IPS-18a (cell line): ENCODE results near the gene MAP1LC3B2.

ENCODE experiments used
- H3K27ac ChIP-seq: one replicate; pipeline ENCODE4 v1.5.1; 2013; ENCODE audit warnings: low read length
- H3K27me3 ChIP-seq: one replicate; pipeline ENCODE4 v1.6.1; 2013; ENCODE audit warnings: mild to moderate bottlenecking, low read length; ENCODE audit not compliant: control insufficient read depth, insufficient read depth
- H3K36me3 ChIP-seq: one replicate; pipeline ENCODE4 v1.6.1; 2013; ENCODE audit warnings: low read depth, low read length; ENCODE audit not compliant: control insufficient read depth
- H3K4me1 ChIP-seq: one replicate; pipeline ENCODE4 v1.6.1; 2013; ENCODE audit warnings: low read depth, low read length; ENCODE audit not compliant: control insufficient read depth
- H3K4me3 ChIP-seq: one replicate; pipeline ENCODE4 v1.5.1; 2013; ENCODE audit warnings: low read length
- H3K9ac ChIP-seq: one replicate; pipeline ENCODE4 v1.6.1; 2013; ENCODE audit warnings: mild to moderate bottlenecking, low read length, moderate library complexity
- H3K9me3 ChIP-seq: one replicate; pipeline ENCODE4 v1.6.1; 2013; ENCODE audit warnings: low read depth, low read length; ENCODE audit not compliant: control insufficient read depth

MAP1LC3B2 gene

GRCh38 chr12:116600959-116601918 lies 42.1 kb downstream of the MAP1LC3B2 start:
- Histone ChIP-seq H3K9me3 (no peaks in the 10 kb centered on the region), H3K27ac (no peak overlapping the region), H3K36me3 (no peaks in the 10 kb centered on the region), H3K27me3 (no peaks in the 10 kb centered on the region), H3K4me1 (peaks cover 7% of the 10 kb centered on the region), H3K4me3 (no peak overlapping the region), H3K9ac (no peak overlapping the region)

DNA sequence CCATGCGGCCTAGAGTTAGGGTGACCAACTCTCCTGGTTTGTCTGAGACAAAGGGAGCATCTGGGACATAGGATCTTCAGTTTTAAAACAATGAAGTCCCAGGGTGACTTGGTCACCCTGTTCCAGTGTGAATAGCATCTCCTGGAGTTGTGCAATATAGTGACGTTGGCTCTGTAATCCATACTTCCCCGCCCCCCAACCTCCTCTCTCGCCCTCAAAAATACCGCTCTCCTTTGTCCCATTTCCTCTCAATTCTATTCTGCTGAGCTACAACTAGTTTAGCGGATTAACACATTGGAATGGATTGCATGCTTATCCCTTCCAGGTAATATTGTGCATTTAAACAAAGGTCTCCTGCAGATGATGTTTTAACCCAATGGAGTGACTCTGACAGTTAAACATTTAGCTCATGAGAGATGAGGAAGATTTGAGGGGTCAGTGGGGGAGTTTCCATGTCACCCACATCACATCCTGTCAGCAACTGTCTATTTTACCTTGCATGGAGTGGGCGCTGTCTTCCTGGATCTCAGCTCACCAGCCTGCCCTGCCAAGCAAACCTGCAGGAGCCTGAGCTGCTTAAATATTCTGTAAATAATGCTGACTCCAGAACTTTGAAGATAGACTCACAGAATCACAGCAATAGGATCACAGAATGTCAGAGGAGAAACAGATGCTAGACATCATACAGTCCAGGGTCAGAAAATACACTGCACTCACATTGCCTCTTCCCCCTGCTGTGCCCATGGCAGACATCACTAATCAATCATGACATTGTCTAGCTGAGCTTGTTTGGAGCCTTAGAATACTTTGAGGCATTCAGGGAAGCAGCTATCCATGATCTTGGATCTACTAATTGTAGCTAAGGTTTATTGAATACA lies 43.0 kb downstream of the MAP1LC3B2 start:
- Histone ChIP-seq H3K27ac (no peak overlapping the region), H3K4me3 (no peak overlapping the region), H3K9me3 (no peaks in the 10 kb centered on the region), H3K36me3 (no peaks in the 10 kb centered on the region), H3K27me3 (no peaks in the 10 kb centered on the region), H3K4me1 (peaks cover 9% of the 10 kb centered on the region), H3K9ac (no peak overlapping the region)

DNA sequence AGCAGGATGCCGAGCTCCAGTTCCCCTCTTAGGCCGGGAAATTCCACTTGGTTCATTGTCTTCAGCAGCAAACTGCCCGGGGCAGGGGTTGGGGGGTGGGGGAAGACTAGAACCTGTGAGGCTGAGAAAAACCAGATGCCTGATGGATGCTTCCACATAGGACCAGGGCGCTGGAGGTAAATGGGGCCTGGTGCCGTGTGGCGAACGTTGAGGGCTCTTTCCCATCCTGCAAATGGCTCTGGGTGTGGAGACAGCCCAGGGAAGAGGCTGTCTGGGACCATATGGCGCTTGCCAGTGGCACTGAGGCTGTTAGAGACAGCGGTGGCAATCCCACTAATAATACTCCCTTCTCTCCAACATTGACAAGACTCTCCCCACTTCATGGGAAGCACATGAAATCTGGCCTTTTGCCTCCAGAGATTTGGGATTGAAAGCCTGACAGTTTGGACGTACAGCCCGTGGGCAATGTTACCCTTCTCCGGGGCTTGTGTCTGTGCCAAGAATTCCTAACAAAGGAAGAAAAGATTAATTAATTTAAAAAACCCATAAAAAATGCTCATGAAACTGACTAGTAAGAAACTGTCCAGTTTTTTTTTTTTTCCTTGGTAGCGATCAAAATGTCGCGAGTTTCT lies 44.5 kb downstream of the MAP1LC3B2 start:
- Histone ChIP-seq H3K27ac (no peak overlapping the region), H3K4me1 (peaks cover 9% of the 10 kb centered on the region), H3K9me3 (no peaks in the 10 kb centered on the region), H3K27me3 (no peaks in the 10 kb centered on the region), H3K9ac (no peak overlapping the region), H3K4me3 (no peak overlapping the region), H3K36me3 (no peaks in the 10 kb centered on the region)

GRCh38 chr12:116604178-116604895 lies 45.2 kb downstream of the MAP1LC3B2 start:
- Histone ChIP-seq H3K4me1 (peaks cover 5% of the 10 kb centered on the region), H3K27me3 (no peaks in the 10 kb centered on the region), H3K27ac (no peak overlapping the region), H3K4me3 (no peak overlapping the region), H3K9me3 (no peaks in the 10 kb centered on the region), H3K36me3 (no peaks in the 10 kb centered on the region), H3K9ac (no peak overlapping the region)

- H3K9ac ChIP-seq = no peak overlapping the region
- H3K27me3 ChIP-seq = no peaks in the 10 kb centered on the region
- H3K36me3 ChIP-seq = no peaks in the 10 kb centered on the region
- H3K9me3 ChIP-seq = no peaks in the 10 kb centered on the region
- H3K4me3 ChIP-seq = no peak overlapping the region
- peaks cover 10% of the 10 kb centered on the region for H3K4me1 ChIP-seq
- no peak overlapping the region for H3K27ac ChIP-seq
Observed at GRCh38 chr12:116604951-116605641, 45.9 kb downstream of the MAP1LC3B2 start.

DNA sequence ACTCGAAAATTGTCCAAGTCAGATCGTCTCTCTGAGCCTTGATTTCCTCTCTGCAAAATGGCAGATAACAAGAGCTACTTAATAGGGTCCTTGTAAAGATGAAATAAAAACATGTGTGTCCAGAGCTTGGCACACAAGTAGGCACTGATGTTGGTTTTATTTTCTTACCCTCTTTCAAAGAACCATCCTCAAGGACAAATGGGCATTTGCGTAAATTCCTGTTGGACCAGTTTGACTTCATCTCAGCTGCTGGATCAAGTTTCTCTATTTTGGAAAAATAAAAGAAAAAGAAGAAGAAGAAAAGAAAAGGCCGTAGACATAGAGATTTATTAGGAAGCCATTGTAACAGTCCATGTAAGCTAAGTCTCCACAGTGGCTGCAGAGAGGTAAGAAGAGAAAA lies 47.2 kb downstream of the MAP1LC3B2 start:
- Histone ChIP-seq H3K27me3 (no peaks in the 10 kb centered on the region), H3K9ac (no peak overlapping the region), H3K36me3 (no peaks in the 10 kb centered on the region), H3K27ac (no peak overlapping the region), H3K9me3 (no peaks in the 10 kb centered on the region), H3K4me3 (no peak overlapping the region), H3K4me1 (peaks cover 10% of the 10 kb centered on the region)

- peaks cover 10% of the 10 kb centered on the region for H3K4me1 ChIP-seq
- no peaks in the 10 kb centered on the region for H3K9me3 ChIP-seq
- no peak overlapping the region for H3K4me3 ChIP-seq
- H3K36me3 ChIP-seq = no peaks in the 10 kb centered on the region
- no peak overlapping the region for H3K27ac ChIP-seq
- H3K9ac ChIP-seq = no peak overlapping the region
- H3K27me3 ChIP-seq = no peaks in the 10 kb centered on the region
Observed at GRCh38 chr12:116607039-116607438, 47.9 kb downstream of the MAP1LC3B2 start.

- H3K27me3 ChIP-seq = no peaks in the 10 kb centered on the region
Observed at GRCh38 chr12:116609319-116610114, 50.3 kb downstream of the MAP1LC3B2 start.

GRCh38 chr12:116610971-116611541 lies 51.9 kb downstream of the MAP1LC3B2 start:
- no peaks in the 10 kb centered on the region for H3K36me3 ChIP-seq
- no peak overlapping the region for H3K27ac ChIP-seq
- no peak overlapping the region for H3K4me3 ChIP-seq
- no peaks in the 10 kb centered on the region for H3K27me3 ChIP-seq
- H3K9me3 ChIP-seq = no peaks in the 10 kb centered on the region
- H3K4me1 ChIP-seq = peaks cover 13% of the 10 kb centered on the region
- H3K9ac ChIP-seq = no peak overlapping the region

More at GRCh38 chr12:116609319-116610114, 50.3 kb downstream of the MAP1LC3B2 start:
- Histone ChIP-seq H3K27ac (no peak overlapping the region), H3K36me3 (no peaks in the 10 kb centered on the region), H3K4me3 (no peak overlapping the region), H3K9me3 (no peaks in the 10 kb centered on the region), H3K9ac (no peak overlapping the region), H3K4me1 (peaks cover 10% of the 10 kb centered on the region)

GRCh38 chr12:116612436-116612835 lies 53.3 kb downstream of the MAP1LC3B2 start:
- no peak overlapping the region for H3K9ac ChIP-seq
- no peaks in the 10 kb centered on the region for H3K36me3 ChIP-seq
- no peaks in the 10 kb centered on the region for H3K27me3 ChIP-seq
- no peaks in the 10 kb centered on the region for H3K9me3 ChIP-seq
- no peak overlapping the region for H3K4me3 ChIP-seq
- no peak overlapping the region for H3K27ac ChIP-seq
- H3K4me1 ChIP-seq = peaks cover 15% of the 10 kb centered on the region
